ENCODE measurements around the gene MSANTD1. TPM values are rescaled to one million over a fixed set of nuclear protein-coding genes. Genes with fewer than 3 reads are reported as not detected.

MSANTD1 gene
- total RNA-seq, 1 donor from 2014 or later, result 1.2 TPM

GRCh38 chr4:3240936-3241522, 7.9 kb upstream of the MSANTD1 start:
- no peaks in the 10 kb centered on the region for H3K4me1 Mint-ChIP-seq
- no peak overlapping the region for H3K4me3 Mint-ChIP-seq
- no peak overlapping the region for H3K27ac Mint-ChIP-seq (ENCODE audit: unreplicated experiment)
- DNase-seq (ENCODE audit: low read depth, low spot score), result no peak
- H3K27me3 Mint-ChIP-seq (ENCODE audit: low read depth), result no peaks in the 10 kb centered on the region
- no peaks in the 10 kb centered on the region for H3K36me3 Mint-ChIP-seq (ENCODE audit: low read depth)
- H3K9me3 Mint-ChIP-seq, result no peaks in the 10 kb centered on the region
- no peak for TF ChIP-seq CTCF (conservative IDR thresholded peaks at IDR 0.05)

- no peak overlapping the region for H3K4me3 Mint-ChIP-seq
- H3K27ac Mint-ChIP-seq (ENCODE audit: unreplicated experiment), result no peak overlapping the region
- no peak for TF ChIP-seq CTCF (conservative IDR thresholded peaks at IDR 0.05)
- no peaks in the 10 kb centered on the region for H3K27me3 Mint-ChIP-seq (ENCODE audit: low read depth)
- H3K9me3 Mint-ChIP-seq, result no peaks in the 10 kb centered on the region
- DNase-seq (ENCODE audit: low read depth, low spot score), result no peak
- H3K36me3 Mint-ChIP-seq (ENCODE audit: low read depth), result no peaks in the 10 kb centered on the region
- no peaks in the 10 kb centered on the region for H3K4me1 Mint-ChIP-seq
These were observed 6.9 kb upstream of the MSANTD1 start for GRCh38 chr4:3241898-3242524.

- TF ChIP-seq CTCF (conservative IDR thresholded peaks at IDR 0.05), result no peak
- Mint-ChIP-seq H3K27me3 (ENCODE audit: low read depth) (no peaks in the 10 kb centered on the region), H3K4me1 (no peaks in the 10 kb centered on the region), H3K4me3 (peak overlapping the region; percentile 47), H3K9me3 (no peaks in the 10 kb centered on the region), H3K36me3 (ENCODE audit: low read depth) (no peaks in the 10 kb centered on the region), H3K27ac (ENCODE audit: unreplicated experiment) (peak overlapping the region; percentile 45)
- DNase-seq (ENCODE audit: low read depth, low spot score), result no peak
These were observed 5.7 kb upstream of the MSANTD1 start for GRCh38 chr4:3243136-3243780.

- Mint-ChIP-seq H3K27me3 (ENCODE audit: low read depth) (no peaks in the 10 kb centered on the region), H3K4me3 (no peak overlapping the region), H3K36me3 (ENCODE audit: low read depth) (no peaks in the 10 kb centered on the region), H3K9me3 (no peaks in the 10 kb centered on the region), H3K4me1 (no peaks in the 10 kb centered on the region), H3K27ac (ENCODE audit: unreplicated experiment) (no peak overlapping the region)
- DNase-seq (ENCODE audit: low read depth, low spot score), result no peak
- TF ChIP-seq CTCF (conservative IDR thresholded peaks at IDR 0.05), result no peak
These were observed 5.0 kb upstream of the MSANTD1 start for GRCh38 chr4:3244002-3244401.

GRCh38 chr4:3244747-3245146, 4.2 kb upstream of the MSANTD1 start:
- Mint-ChIP-seq H3K36me3 (ENCODE audit: low read depth) (no peaks in the 10 kb centered on the region), H3K27me3 (ENCODE audit: low read depth) (no peaks in the 10 kb centered on the region), H3K27ac (ENCODE audit: unreplicated experiment) (no peak overlapping the region), H3K4me3 (no peak overlapping the region), H3K9me3 (no peaks in the 10 kb centered on the region), H3K4me1 (no peaks in the 10 kb centered on the region)
- no peak for TF ChIP-seq CTCF (conservative IDR thresholded peaks at IDR 0.05)
- DNase-seq (ENCODE audit: low read depth, low spot score), result no peak

All from neural crest cell (in vitro differentiated cells).